GM19043 (cell line): ENCODE measurements around the gene PIGN.

ENCODE experiments used
- ATAC-seq: cut with Tn5 transposase; IDR thresholded peaks from one replicate; pipeline ENCODE4 v1.9.1; 2021; ENCODE audit warnings: low read depth; ENCODE audit not compliant: unreplicated experiment

Gene PIGN

GRCh38 chr18:62186774-62187542 is at the start of gene PIGN, which contains the start of gene RELCH:
Gene PIGN (minus strand): TSS chr18:62187056. CDS start chr18:62161353, 25,703 bp downstream.
Gene RELCH (plus strand): TSS chr18:62187255. CDS start chr18:62187506, 251 bp downstream.
- peak; percentile 92 for ATAC-seq

GRCh38 chr18:62236252-62236651 is 49.4 kb upstream of the PIGN start:
- no peak for ATAC-seq

GRCh38 chr18:62226047-62226446 is 39.2 kb upstream of the PIGN start:
- no peak for ATAC-seq

- no peak for ATAC-seq
Measured at GRCh38 chr18:62224229-62224628, 37.4 kb upstream of the PIGN start.

GRCh38 chr18:62214790-62215189 is 27.9 kb upstream of the PIGN start:
- no peak for ATAC-seq

- ATAC-seq = no peak
Measured at GRCh38 chr18:62211325-62211828, 24.5 kb upstream of the PIGN start.

GRCh38 chr18:62210138-62210537 is 23.3 kb upstream of the PIGN start:
- no peak for ATAC-seq

- ATAC-seq = no peak
Measured at GRCh38 chr18:62209046-62209445, 22.2 kb upstream of the PIGN start.

GRCh38 chr18:62206593-62206992 is 19.7 kb upstream of the PIGN start:
- no peak for ATAC-seq

- ATAC-seq = no peak
Measured at GRCh38 chr18:62205824-62206223, 19.0 kb upstream of the PIGN start.

GRCh38 chr18:62201870-62202269 is 15.0 kb upstream of the PIGN start:
- no peak for ATAC-seq

- ATAC-seq = no peak
Measured at GRCh38 chr18:62200121-62200914, 13.5 kb upstream of the PIGN start.

- no peak for ATAC-seq
Measured at GRCh38 chr18:62199629-62200028, 12.8 kb upstream of the PIGN start.

GRCh38 chr18:62198259-62198658 is 11.4 kb upstream of the PIGN start:
- ATAC-seq = no peak

- ATAC-seq = no peak
Measured at GRCh38 chr18:62196980-62197379, 10.1 kb upstream of the PIGN start.

GRCh38 chr18:62196079-62196478 is 9.2 kb upstream of the PIGN start:
- no peak for ATAC-seq

- no peak for ATAC-seq
Measured at GRCh38 chr18:62189208-62189607, 2.4 kb upstream of the PIGN start.

- no peak for ATAC-seq
Measured at GRCh38 chr18:62187543-62188510, 971 bp upstream of the PIGN start.

GRCh38 chr18:62186499-62186773 is 420 bp downstream of the PIGN start:
- ATAC-seq = peak; percentile 0

- no peak for ATAC-seq
Measured at GRCh38 chr18:62183578-62184195, 3.2 kb downstream of the PIGN start.
